Natural killer cell (primary cell): ENCODE results near the gene PEX3. TPM values are rescaled to one million over a fixed set of nuclear protein-coding genes. Genes with fewer than 3 reads are reported as not detected.

Experiments used
- ATAC-seq, 3 donors: fragments of 150-1000 bp in 2 of 3; fragments of 200-7000 bp in 1 of 3; cut with Tn5 transposase; 1 replicate in 1 of 3; 2 replicates in 2 of 3; pipeline ENCODE4 v1.10.0; 2021; ENCODE audit warnings: mild to moderate bottlenecking in 2 of 3, moderate library complexity in 2 of 3
- DNase-seq, 2 donors: peaks; one replicate each; pipeline versions ENCODE4 v3.0.0 to v3.0.0-alpha.2; 2013 to 2021; ENCODE audit warnings: mixed read lengths in 1 of 2
- H3K27ac ChIP-seq: one replicate; pipeline ENCODE4 v1.5.1; 2013; ENCODE audit warnings: mild to moderate bottlenecking, low read length
- H3K27me3 ChIP-seq: one replicate; pipeline ENCODE4 v1.6.1; 2013; ENCODE audit warnings: low read length; ENCODE audit not compliant: control insufficient read depth, insufficient read depth
- H3K36me3 ChIP-seq: one replicate; pipeline ENCODE4 v1.6.1; 2013; ENCODE audit warnings: low read length; ENCODE audit not compliant: control insufficient read depth, insufficient read depth
- H3K4me1 ChIP-seq: one replicate; pipeline ENCODE4 v1.6.1; 2013; ENCODE audit warnings: low read length; ENCODE audit not compliant: control insufficient read depth, insufficient read depth
- H3K4me3 ChIP-seq: one replicate; pipeline ENCODE4 v1.5.1; 2013; ENCODE audit warnings: low read length
- H3K9me3 ChIP-seq: one replicate; pipeline ENCODE4 v1.6.1; 2013; ENCODE audit warnings: low read length; ENCODE audit not compliant: control insufficient read depth, insufficient read depth
- H3K27ac Mint-ChIP-seq, 2 donors: one replicate each; pipeline ENCODE4 v1.8.0; 2022; ENCODE audit warnings: mild to moderate bottlenecking in 2 of 2, mixed read lengths in 2 of 2, moderate library complexity in 1 of 2
- H3K27me3 Mint-ChIP-seq, 2 donors: one replicate each; pipeline ENCODE4 v1.8.0; 2022; ENCODE audit warnings: low read depth in 2 of 2, mixed read lengths in 2 of 2
- H3K36me3 Mint-ChIP-seq: one replicate; pipeline ENCODE4 v1.8.0; 2022; ENCODE audit warnings: mixed read lengths
- H3K4me1 Mint-ChIP-seq, 2 donors: one replicate each; pipeline ENCODE4 v1.8.0; 2022; ENCODE audit warnings: mixed read lengths in 2 of 2
- H3K4me3 Mint-ChIP-seq: one replicate; pipeline ENCODE4 v1.8.0; 2022; ENCODE audit warnings: mild to moderate bottlenecking, moderate library complexity, mixed read lengths
- H3K9me3 Mint-ChIP-seq, 2 donors: one replicate each; pipeline ENCODE4 v1.8.0; 2022; ENCODE audit warnings: mixed read lengths in 2 of 2
- CTCF ChIP-seq: fragments of 200-600 bp; IDR thresholded peaks from one replicate; pipeline ENCODE4 v1.8.0; 2022; ENCODE audit warnings: antibody characterized with exemption
- WGBS: methylation state at CpG from one replicate; pipeline ENCODE4 v1.1.7; 2013; ENCODE audit warnings: missing lambda C conversion rate; ENCODE audit not compliant: insufficient coverage; 5-methylcytosine and 5-hydroxymethylcytosine counted together
- intact Hi-C: fragments of 100-400 bp; cut with micrococcal nuclease; formaldehyde crosslinking; loops from one replicate; pipeline ENCODE4 v1.14.2; 2022
- total RNA-seq, 4 donors: library from RNA; stranded (reverse); fragments of 120-200 nt in 1 of 4; gene quantifications; one replicate each; pipeline versions ENCODE4 v1.2.3 to v1.2.4, GENCODE V29; 2013 to 2022

The PEX3 gene
- total RNA-seq, 3 donors from 2014 or later (not counting 1 experiment from before 2014, with no cell fraction given) = 10.2 to 16.0 (median 14.2) TPM

DNA sequence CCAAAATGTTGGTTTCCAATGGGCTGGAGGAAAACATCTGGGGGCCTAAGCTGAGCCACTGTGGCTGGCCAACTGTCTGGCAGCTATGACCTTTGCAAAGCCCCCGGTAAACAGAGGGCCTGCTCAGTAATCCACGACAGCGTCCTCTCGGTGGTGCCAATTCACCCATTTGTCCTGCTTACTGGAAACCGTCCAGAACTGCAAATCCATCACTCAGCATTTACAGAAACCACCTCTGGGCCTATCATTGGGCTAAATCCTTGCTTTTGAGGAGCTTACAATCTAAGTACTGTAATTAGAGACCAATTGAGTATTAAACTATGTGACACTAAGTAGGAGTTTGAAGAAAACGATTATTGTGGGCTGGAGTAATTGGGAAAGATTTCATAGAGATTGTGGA lies 31.1 kb upstream of the PEX3 start:
- intact Hi-C loops = no loop called here
- H3K27me3 ChIP-seq = no peaks in the 10 kb centered on the region
- no peak for DNase-seq
- no peak for TF ChIP-seq CTCF
- no peaks in the 10 kb centered on the region for H3K4me1 ChIP-seq
- WGBS = 95% methylated on average over 6 of the region's 6 CpGs
- H3K4me3 Mint-ChIP-seq = no peak overlapping the region
- no peak overlapping the region for H3K27ac ChIP-seq
- no peaks in the 10 kb centered on the region for H3K36me3 ChIP-seq
- no peaks in the 10 kb centered on the region for H3K27me3 Mint-ChIP-seq
- H3K27ac Mint-ChIP-seq = no peak overlapping the region
- no peak overlapping the region for H3K4me3 ChIP-seq
- H3K36me3 Mint-ChIP-seq = no peaks in the 10 kb centered on the region
- no peak for ATAC-seq
- no peaks in the 10 kb centered on the region for H3K9me3 ChIP-seq
- no peaks in the 10 kb centered on the region for H3K4me1 Mint-ChIP-seq
- H3K9me3 Mint-ChIP-seq = no peaks in the 10 kb centered on the region

GRCh38 chr6:143426026-143426425 lies 24.6 kb upstream of the PEX3 start:
- no peaks in the 10 kb centered on the region for H3K36me3 ChIP-seq
- H3K4me1 ChIP-seq = no peaks in the 10 kb centered on the region
- DNase-seq (no peak), ATAC-seq (no peak)
- H3K4me3 ChIP-seq = no peak overlapping the region
- no peaks in the 10 kb centered on the region for H3K9me3 Mint-ChIP-seq
- no peak overlapping the region for H3K27ac Mint-ChIP-seq
- H3K4me1 Mint-ChIP-seq = peaks cover 0 to 3% of the 10 kb centered on the region in 2 donors
- WGBS = 100% methylated on average over 1 of the region's 2 CpGs
- H3K27me3 Mint-ChIP-seq = no peaks in the 10 kb centered on the region
- no peaks in the 10 kb centered on the region for H3K9me3 ChIP-seq
- H3K4me3 Mint-ChIP-seq = no peak overlapping the region
- H3K27me3 ChIP-seq = no peaks in the 10 kb centered on the region
- TF ChIP-seq CTCF = no peak
- no peak overlapping the region for H3K27ac ChIP-seq
- no peaks in the 10 kb centered on the region for H3K36me3 Mint-ChIP-seq
- intact Hi-C loops = loop anchor here (2.0 to 10.0 kb wide), 3 partner anchors 399 to 951 kb away; no protein-coding TSS in a partner anchor

- no peaks in the 10 kb centered on the region for H3K9me3 Mint-ChIP-seq
- peaks cover 0 to 3% of the 10 kb centered on the region in 2 donors for H3K4me1 Mint-ChIP-seq
- H3K27me3 Mint-ChIP-seq = no peaks in the 10 kb centered on the region
- Histone ChIP-seq H3K9me3 (no peaks in the 10 kb centered on the region), H3K27ac (no peak overlapping the region), H3K4me3 (no peak overlapping the region), H3K4me1 (no peaks in the 10 kb centered on the region), H3K36me3 (peaks cover 5% of the 10 kb centered on the region), H3K27me3 (no peaks in the 10 kb centered on the region)
- no peak overlapping the region for H3K4me3 Mint-ChIP-seq
- ATAC-seq (peak; percentile 90 to 100 (median 100)), DNase-seq (peak; percentile 63 to 85)
- TF ChIP-seq CTCF = peak; percentile 93
- intact Hi-C loops = loop anchor here (1.0 to 10.0 kb wide), 5 partner anchors 194 to 952 kb away; no protein-coding TSS in a partner anchor
- H3K27ac Mint-ChIP-seq = no peak overlapping the region
- 21% methylated on average over 4 of the region's 4 CpGs for WGBS
- H3K36me3 Mint-ChIP-seq = no peaks in the 10 kb centered on the region
Observed at GRCh38 chr6:143427109-143427817, 23.3 kb upstream of the PEX3 start.
